Neural crest cell (in vitro differentiated cells): ENCODE measurements around the gene TTC27. TPM values are rescaled to one million over a fixed set of nuclear protein-coding genes. Genes with fewer than 3 reads are reported as not detected.
"Not testable (repeated sequence)": the region's sequence is repeated elsewhere in the genome, so short reads cannot be mapped to it uniquely, and the experiment has no call there.

Experiments used
- DNase-seq: peaks from one replicate; pipeline ENCODE4 v3.0.0; 2021; ENCODE audit warnings: low read depth, mixed read lengths, low spot score
- H3K27ac Mint-ChIP-seq: one replicate; pipeline ENCODE4 v1.8.0; 2021; ENCODE audit warnings: mild to moderate bottlenecking, mixed read lengths; ENCODE audit not compliant: unreplicated experiment
- H3K27me3 Mint-ChIP-seq: 2 replicates; pipeline ENCODE4 v1.8.0; 2021; ENCODE audit warnings: low read depth, mild to moderate bottlenecking, mixed read lengths
- H3K36me3 Mint-ChIP-seq: 2 replicates; pipeline ENCODE4 v1.8.0; 2021; ENCODE audit warnings: low read depth, mild to moderate bottlenecking, mixed read lengths
- H3K4me1 Mint-ChIP-seq: 2 replicates; pipeline ENCODE4 v1.8.0; 2021; ENCODE audit warnings: mixed read lengths
- H3K4me3 Mint-ChIP-seq: one replicate; pipeline ENCODE4 v1.8.0; 2021; ENCODE audit warnings: mild to moderate bottlenecking, mixed read lengths
- H3K9me3 Mint-ChIP-seq: 2 replicates; pipeline ENCODE4 v1.8.0; 2021; ENCODE audit warnings: mixed read lengths
- total RNA-seq: library from RNA; stranded (reverse); gene quantifications from 2 replicates; pipeline ENCODE4 v1.2.1, GENCODE V29; 2021
- TF ChIP-seq, protein P1 (sequence below): fragments of 200-600 bp; sonication (generic); conservative IDR thresholded peaks from 2 replicates; pipeline ENCODE4 v1.5.0; 2021; ENCODE audit warnings: antibody characterized with exemption, mild to moderate bottlenecking

Gene TTC27
- total RNA-seq, 1 donor from 2014 or later: 16.5 TPM

DNA sequence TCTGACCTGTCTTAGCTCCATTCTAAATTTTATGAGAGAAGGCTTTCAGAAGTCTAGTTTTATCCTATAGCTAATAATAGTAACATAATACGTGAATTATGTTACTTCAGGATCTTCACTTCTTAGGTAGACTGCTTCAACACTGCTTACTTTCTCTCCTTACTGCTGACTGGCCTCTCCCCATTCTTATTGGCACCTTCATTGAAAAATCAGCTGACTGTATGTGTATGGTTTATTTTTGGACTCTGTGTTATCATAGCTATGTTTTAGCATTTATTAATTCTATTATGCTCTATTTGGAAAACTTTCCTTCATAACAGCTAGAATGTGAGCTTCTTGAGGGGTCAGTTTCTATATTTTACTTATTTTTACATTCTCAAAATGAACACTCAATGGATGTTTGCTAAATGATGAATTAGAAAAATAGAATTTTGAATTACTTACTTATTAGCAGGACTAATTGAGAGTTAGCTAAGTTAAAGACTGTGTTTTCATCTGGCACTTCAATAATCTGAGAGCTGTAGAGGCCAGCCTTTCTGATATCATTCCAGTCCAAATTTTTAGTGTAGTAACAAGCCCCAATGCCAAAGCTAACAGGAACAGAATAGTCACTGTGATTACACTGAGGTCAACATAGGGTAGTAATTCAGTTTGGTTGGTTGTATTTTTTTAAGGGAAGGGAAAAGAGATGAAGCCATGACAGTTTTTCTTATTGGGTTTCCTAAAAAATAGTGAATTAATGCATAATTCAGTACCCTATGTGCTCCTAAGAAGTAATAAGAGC is 92.3 kb downstream of the TTC27 start:
- TF ChIP-seq, protein P1, sequence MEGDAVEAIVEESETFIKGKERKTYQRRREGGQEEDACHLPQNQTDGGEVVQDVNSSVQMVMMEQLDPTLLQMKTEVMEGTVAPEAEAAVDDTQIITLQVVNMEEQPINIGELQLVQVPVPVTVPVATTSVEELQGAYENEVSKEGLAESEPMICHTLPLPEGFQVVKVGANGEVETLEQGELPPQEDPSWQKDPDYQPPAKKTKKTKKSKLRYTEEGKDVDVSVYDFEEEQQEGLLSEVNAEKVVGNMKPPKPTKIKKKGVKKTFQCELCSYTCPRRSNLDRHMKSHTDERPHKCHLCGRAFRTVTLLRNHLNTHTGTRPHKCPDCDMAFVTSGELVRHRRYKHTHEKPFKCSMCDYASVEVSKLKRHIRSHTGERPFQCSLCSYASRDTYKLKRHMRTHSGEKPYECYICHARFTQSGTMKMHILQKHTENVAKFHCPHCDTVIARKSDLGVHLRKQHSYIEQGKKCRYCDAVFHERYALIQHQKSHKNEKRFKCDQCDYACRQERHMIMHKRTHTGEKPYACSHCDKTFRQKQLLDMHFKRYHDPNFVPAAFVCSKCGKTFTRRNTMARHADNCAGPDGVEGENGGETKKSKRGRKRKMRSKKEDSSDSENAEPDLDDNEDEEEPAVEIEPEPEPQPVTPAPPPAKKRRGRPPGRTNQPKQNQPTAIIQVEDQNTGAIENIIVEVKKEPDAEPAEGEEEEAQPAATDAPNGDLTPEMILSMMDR: no peak
- Mint-ChIP-seq H3K36me3 (peaks cover 9% of the 10 kb centered on the region), H3K27ac (no peak overlapping the region), H3K4me3 (no peak overlapping the region), H3K9me3 (peaks cover 2% of the 10 kb centered on the region), H3K27me3 (no peaks in the 10 kb centered on the region), H3K4me1 (no peaks in the 10 kb centered on the region)
- DNase-seq: no peak

- TF ChIP-seq, protein P1: no peak
- Mint-ChIP-seq H3K4me3 (no peak overlapping the region), H3K27ac (no peak overlapping the region)
These were observed 92.9 kb downstream of the TTC27 start for GRCh38 chr2:32720771-32721170.

DNA sequence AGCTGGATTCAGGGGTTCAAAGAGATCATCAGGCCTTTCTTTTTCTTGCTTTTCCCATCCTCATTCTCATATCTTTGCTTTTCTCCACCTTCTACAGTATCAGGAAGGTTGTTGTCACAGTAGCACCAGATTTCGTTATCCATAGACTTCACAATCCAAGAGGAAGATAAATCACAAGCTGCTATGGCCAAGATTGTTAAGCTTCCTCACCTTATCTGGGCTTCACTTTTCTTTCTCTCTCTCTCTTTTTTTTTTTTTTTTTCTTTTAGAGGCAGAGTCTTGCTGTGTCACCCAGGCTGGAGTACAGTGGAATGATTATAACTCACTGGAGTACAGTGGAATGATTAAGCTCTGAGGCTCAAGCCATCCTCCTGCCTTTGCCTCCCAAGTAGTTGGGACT is 93.5 kb downstream of the TTC27 start:
- Mint-ChIP-seq H3K4me3 (no peak overlapping the region), H3K9me3 (peaks cover 4% of the 10 kb centered on the region)

More at GRCh38 chr2:32720771-32721170, 92.9 kb downstream of the TTC27 start:
- no peak for DNase-seq
- no peaks in the 10 kb centered on the region for H3K27me3 Mint-ChIP-seq
- no peaks in the 10 kb centered on the region for H3K4me1 Mint-ChIP-seq
- H3K36me3 Mint-ChIP-seq: peaks cover 9% of the 10 kb centered on the region
- H3K9me3 Mint-ChIP-seq: peaks cover 2% of the 10 kb centered on the region

DNA sequence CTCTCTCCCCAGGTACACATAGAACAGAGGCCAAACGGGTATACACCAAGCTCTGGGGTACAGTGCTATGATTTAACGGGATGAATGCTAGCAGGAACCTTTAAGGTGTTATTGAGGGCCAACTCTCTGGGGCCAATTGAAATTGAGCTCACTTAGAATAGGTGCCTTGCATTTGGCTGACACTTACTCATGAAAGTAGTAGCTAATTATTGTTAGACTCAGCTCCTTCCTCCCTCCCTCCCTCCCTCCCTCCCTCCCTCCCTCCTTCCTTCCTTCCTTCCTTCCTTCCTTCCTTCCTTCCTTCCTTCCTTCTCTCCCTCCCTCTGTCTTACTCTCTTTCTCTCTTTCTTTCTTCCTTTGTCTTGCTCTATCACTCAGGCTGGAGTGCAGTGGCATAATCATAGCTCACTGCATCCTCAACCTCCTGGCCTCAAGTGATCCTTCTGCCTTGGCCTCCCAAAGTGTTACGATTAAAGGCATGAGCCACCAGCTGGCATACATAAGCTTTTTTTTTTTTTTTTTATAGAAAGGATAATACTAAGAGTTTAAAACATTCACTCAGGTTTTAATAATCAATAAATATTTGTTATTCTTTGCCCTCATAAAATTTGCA is 95.7 kb downstream of the TTC27 start:
- Mint-ChIP-seq H3K4me1 (no peaks in the 10 kb centered on the region), H3K27ac (no peak overlapping the region), H3K36me3 (peaks cover 16% of the 10 kb centered on the region), H3K4me3 (no peak overlapping the region), H3K27me3 (no peaks in the 10 kb centered on the region), H3K9me3 (peaks cover 8% of the 10 kb centered on the region)
- no peak for DNase-seq
- TF ChIP-seq, protein P1: no peak

More for the DNA sequence above, 93.5 kb downstream of the TTC27 start:
- TF ChIP-seq, protein P1: no peak
- Mint-ChIP-seq H3K27ac (no peak overlapping the region), H3K36me3 (peaks cover 12% of the 10 kb centered on the region), H3K27me3 (no peaks in the 10 kb centered on the region), H3K4me1 (no peaks in the 10 kb centered on the region)
- no peak for DNase-seq

GRCh38 chr2:32726678-32727077 is 98.8 kb downstream of the TTC27 start:
- not testable (repeated sequence) for H3K27ac Mint-ChIP-seq, DNase-seq, H3K9me3 Mint-ChIP-seq, H3K4me3 Mint-ChIP-seq, H3K27me3 Mint-ChIP-seq, H3K4me1 Mint-ChIP-seq
- H3K36me3 Mint-ChIP-seq: peaks cover 18% of the 10 kb centered on the region

DNA sequence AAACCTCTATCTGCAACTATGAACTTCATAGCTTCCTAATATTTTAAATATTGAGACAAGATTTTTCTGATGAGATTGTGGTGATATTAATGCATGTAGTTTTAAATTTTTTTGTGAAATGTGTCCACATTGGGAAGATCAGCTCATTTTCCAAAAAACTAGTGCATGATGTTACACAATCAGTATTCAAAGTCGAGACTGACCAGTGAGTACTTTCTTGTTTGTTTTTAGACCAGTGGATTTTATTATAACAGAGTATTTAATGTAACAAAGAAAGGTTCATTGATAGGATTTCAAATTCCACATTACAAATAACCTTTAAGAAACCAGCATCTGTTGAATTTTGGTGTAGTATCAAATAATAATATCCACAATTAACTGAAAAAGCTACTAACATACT is 99.3 kb downstream of the TTC27 start:
- Mint-ChIP-seq H3K4me3 (no peak overlapping the region), H3K4me1 (peaks cover 9% of the 10 kb centered on the region), H3K9me3 (peaks cover 8% of the 10 kb centered on the region), H3K36me3 (peaks cover 18% of the 10 kb centered on the region), H3K27me3 (no peaks in the 10 kb centered on the region), H3K27ac (no peak overlapping the region)
- TF ChIP-seq, protein P1: no peak
- DNase-seq: no peak

- H3K36me3 Mint-ChIP-seq: not testable (repeated sequence)
- peak overlapping the region; percentile 90 for H3K27ac Mint-ChIP-seq
These were observed 103.1 kb downstream of the TTC27 start for GRCh38 chr2:32730958-32731357.

More at GRCh38 chr2:32730958-32731357, 103.1 kb downstream of the TTC27 start:
- not testable (repeated sequence) for H3K9me3 Mint-ChIP-seq, H3K4me3 Mint-ChIP-seq, H3K4me1 Mint-ChIP-seq, H3K27me3 Mint-ChIP-seq, DNase-seq
